NCI-H2081 (cell line): ENCODE data around the gene PROK1.
A peak's percentile ranks its signal among the peaks of the same experiment; 100 is the strongest.

ENCODE experiments used
- DNase-seq, 2 experiments: peaks; one replicate each; lab custom pipeline; 2025; lab: John Stamatoyannopoulos, UW

Gene PROK1

DNA sequence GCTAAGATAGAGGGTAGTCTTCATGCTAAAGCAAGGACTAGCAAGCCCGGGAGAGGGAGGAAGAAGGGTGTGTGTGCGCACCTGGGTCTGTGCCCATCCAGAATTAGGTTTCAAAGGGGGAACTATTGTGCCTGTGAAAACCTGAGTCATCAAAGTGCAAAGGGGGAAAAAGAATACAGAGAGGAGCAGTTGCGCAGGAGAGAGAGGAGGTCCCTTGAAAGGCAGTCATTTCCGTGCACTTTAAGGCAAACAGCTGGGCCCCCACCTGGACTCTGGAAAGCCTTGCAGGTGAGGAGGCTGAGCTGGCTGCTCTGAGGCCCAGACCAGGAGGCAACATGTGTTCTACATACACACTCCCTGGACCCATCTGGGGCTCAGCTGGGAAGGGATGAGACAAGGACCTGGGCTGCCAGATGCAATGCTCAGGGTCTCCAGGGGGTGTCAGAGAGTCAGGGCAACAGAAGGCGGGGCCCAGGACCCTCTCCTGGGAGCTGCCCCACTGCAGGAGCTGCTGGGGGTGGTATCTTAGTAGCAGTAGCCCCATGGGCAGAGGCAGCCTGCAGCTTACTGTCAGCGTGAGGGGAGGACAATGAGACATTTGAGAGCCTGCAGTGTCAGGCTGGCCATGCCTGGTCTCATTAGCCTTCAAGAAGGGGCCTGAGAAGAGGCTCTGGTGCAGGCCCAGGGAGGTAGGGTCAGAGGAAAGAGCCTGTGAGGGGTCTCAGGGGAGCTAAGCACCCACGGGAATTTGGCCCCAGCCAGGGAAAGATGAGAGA is 14.3 kb downstream of the PROK1 start:
- DNase-seq = no peak

DNA sequence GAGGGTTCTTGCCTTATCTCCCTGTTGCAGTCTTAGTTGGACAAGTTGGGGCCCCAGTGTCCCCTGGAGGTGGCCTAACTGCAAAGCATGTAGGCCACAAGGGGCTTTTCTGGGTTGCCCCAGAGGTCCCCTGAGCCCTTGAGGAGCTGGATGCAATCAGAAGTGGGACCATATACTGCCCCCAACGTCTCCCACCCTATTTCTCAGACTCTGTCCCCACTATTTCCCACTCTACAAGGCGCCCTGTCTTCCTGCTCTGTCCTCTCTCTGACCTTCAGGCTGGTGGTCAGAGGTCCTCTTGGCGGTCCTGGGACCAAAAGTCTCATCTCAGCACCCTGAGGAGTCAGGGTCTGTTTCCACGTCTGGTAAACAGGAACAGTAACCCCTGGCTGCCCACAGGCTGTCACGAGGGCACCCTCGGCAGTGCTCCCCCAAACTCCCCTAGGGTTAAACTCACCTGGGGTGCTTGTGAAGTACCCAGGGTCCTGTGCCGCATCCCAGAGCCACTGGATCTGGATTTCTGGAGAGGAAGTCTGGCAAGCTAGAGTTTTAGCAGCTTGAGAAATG is 14.9 kb downstream of the PROK1 start:
- DNase-seq = no peak

DNA sequence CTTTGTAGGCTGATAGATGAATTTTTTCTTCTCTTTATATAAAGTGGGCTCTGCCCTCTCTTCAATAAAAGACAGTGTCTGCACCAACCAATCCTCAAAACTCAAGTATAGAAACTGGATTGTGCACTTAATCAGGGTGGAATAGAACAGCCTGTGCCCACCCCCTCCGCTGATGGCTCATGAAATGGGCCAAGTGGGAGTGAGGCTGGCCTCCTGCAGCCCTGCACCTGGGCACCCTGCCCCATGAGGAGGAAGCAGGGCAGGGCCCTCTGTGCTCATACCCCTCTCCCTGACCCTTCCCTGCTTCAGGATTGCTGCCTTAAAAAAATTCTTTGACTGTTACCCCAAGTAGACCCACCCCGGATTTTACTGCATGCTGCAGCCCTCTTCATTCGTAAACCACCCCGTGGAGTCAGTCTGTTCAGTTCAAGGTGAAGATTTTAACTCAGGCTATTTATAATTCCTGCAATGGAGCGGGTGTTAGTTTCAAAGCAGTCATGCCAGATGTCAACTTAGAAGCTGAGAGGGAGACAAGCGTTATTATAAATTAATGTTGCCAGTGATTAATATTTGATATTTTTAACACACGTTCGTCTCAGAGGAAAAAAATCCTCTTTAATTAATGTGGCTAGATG is 15.8 kb downstream of the PROK1 start:
- DNase-seq = no peak

DNA sequence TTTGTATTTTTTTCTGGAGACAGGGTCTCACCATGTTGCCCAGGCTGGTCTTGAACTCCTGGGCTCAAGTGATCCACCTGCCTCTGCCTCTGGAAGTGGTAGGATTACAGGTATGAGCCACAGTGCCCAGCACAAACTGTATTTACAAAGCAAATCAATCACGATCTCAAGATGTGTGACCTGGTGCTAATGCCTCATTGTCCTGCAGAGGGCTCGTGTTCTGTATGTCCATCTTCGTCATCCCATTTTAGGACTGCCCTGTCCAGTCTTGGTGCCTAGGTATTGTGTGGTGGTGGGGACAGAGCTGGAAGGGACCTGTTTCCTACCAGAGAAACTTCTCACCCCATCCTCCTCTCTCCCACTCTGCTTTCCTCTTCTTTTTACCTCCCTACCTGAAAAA is 20.2 kb downstream of the PROK1 start:
- DNase-seq = no peak

DNA sequence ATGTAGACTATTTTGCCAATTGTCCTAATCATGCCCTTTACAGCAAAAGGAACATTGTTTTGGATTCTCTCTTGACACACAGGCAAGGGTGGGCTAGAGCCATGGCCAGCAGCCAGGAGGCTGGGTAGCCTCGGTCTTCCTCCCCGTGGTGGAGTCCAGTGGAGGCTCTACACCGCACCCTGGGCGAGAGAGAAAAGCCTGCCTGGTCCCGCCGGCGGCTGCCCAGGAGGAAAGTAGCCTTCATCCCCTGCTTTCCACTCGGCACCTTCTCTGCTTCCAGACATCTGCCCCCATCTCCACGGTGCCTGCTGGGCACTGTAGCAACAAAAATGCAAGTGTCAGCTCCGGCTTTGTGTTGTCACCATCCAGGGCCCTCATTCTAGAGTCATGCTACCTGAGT is 21.6 kb downstream of the PROK1 start:
- DNase-seq = no peak

DNA sequence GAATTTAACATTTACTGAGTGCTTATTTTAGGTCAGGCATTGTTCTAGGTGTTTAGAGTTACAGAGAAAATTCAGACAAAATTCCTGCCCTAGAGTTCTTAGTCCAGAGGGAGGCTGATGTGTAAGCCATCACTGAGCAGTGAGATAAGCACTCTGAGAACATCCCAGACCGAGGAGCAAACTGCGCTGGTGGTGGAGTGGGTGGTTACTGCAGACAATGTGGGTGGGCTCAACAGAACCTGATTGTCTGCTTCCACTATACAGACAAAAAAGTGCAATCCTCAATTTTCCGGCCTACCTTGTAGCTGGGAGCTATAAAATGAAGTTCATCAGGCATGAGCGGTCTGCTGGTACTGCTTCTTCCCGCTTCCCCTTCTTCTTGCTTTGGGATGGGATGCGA is 23.5 kb downstream of the PROK1 start:
- DNase-seq = no peak

DNA sequence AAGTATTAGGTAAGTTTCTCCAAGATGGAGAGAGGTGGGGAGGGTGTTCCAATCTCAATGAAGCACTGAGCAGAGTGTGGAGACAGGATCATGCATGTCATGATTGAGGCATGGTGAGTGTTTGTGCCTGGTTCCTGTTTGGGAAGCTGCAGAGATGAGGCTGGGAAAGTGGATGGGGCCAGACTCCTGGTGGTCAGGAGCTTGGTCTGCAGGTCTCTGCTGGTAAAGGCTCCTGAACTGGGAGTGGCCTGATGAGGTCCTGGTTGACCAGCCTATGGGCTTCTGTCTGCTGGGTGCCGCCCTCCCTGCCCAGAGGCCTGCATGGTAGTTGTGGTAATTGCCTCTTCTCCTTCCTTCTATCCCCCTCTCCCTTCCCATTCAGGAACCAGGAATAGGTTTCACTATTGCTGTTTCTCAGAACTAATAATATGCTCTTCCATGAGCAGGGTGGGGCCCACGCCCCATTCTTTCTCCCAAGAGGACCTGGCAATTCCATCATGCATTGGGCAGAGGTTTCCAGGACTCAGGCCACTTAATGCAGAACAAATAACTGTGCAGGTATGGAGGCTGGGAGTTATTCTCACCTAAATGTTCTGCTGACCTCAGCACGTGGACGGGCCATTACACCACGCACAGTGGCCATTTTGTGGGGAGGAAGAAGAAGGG is 24.5 kb downstream of the PROK1 start:
- DNase-seq = no peak

DNA sequence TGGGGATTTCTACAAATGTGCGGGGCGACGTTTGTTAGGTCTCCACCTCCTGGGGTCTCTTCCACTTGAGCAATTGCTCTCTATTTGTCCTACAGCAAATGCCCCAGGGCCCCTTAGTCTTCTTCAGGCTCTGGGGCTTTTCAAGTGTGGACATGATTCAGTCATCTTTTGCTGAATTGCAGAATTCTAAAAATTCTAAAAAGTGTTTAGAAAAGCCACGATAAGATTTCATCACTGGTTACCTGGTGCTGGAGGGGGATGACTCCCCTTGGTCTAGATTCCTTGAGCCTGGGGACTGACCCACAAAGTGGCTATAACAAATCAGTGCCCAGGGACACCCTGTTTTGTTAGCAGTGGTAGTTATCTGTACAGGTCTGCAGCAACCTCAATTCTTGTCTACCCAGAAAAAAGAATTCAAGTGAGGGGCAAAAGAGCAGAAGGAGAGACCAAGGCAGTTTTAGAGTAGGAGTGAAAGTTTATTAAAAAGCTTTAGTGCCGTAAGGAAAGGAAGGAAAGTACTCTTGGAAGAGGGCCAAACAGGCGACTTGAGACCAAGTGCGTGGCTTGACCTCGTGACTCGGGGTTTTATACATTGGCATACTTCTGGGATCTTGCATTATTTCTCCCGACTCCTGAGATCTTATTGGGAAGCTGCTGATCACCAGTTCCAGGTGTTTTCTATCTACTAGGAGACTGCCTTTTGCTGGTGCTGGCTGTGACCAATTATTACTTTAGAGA is 25.2 kb downstream of the PROK1 start:
- DNase-seq = no peak

DNA sequence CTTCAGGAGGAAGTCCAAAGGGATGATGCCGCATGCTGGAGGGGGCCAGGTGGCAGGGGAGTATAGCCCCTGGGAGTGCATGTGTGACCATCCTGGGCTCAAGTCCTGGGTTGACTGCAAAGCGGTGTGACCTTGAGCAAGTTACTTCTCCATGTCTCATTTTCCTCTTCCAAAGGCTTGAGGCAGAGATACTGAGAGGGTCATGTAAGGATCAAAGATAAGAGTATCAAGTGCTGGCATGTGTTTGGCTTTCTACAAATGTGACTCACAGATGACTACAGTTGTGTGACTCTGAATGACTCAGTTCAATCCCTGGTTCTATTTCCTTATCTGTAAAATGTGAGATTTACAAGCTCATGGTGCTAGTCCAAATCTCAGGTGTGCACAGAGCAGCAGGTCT is 26.1 kb downstream of the PROK1 start:
- no peak for DNase-seq

DNA sequence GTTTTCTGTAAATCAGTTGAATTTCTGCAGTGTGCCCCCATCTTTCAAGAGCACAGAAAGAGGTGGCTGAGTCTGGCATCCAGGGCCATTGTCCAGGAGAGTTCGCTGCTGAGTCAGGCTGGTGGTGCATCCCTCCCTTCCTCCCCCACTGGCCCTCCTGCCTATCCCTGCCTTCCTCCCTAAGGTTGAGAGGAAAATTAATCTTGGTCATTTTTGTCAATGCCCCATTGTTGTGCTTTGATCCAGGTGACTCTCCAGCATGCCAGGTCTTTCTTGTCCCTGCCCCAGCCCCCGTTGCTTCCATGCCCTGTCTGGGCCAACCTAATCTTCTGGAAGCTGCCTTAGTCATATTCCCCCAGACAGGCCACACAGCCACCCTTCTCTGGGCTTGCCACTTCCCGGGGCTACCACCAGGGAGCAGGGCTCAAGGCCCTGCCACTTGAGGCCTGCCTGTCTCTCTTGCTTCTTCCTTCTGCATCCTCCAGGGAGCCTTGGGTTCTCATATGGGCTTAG is 26.6 kb downstream of the PROK1 start:
- no peak for DNase-seq

DNA sequence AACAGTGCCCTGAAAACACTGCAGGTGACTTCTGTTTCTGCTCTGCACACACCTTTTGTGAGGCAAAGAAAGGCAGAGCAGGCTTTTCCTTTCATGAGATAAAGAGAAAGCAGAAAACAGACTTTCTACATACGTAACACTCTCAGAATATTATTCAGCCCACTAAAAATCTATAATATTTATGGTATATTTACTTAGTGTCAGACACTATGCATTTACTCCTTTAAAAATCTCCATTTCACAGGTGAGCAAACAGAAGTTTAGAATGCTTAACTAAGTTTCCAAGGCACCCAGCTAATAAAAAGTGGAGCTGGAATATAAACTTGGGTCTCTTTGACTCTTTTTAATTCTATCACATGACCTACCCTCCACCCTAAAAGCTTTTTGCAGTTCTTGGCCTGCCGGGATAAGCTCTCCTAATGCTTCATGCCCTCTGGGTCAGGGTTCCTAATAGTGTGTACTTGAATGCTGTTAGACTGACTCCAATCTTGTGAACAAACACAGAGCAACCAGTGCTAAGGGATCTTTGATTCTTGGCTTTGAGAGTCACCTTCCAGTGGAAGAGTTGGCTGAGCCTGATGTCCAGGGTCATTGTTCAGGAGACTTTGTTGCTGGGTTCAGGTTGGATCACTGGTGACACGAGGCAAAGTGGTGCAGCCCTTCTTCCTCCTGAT is 27.2 kb downstream of the PROK1 start:
- DNase-seq = no peak

DNA sequence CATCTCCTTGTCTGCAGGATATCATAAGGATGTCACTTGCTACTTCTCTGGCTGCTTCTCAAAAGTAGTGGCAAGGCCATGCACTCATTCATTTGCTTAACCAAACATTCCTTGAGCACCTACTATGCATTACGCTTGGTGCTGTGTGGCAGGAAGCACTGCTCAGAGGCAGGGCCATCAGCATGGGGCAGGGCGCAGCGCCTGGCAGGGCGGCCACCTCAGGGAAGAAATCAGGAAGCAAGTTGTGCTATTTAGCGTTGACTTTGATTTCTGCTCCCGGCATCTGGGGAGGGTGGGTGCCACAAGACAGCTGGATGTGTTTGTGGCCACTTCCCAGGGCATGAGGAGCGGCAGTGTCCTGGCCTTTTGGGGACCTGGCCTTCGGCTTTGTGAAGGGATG is 27.9 kb downstream of the PROK1 start:
- DNase-seq = no peak

DNA sequence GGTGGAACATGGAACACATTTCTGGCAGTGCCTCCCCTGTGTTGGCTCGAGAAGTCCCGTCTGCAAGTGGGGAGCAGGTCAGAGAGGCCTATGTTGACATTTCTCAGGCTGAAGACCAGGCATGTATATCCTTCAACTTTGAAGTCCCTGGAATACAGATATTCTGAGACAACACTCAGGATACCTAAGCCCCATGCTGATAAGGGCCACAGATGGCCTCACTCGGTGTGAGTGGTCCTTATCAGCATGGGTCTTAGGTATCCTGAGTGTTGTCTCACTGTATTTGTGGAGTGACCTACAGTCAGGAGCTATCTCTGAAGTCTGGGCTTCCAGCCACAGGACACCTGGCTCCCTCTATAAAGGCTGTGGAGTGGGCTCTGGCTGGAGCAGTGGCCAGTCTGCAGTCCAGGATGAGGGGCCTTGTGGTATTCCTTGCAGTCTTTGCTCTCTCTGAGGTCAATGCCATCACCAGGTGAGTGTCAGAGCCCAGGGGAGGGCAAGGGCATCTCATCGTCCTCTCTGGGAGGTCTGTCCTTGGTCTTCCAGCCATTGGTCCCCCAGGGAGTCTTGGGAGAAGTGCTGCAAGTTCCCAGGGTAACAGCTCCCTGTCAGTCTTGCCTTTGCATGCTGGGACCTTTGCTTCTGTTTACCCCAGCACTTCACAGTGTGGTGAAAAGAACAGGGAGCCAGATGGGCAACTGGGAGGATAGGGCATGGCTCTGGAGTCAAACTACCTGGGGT is 29.6 kb downstream of the PROK1 start:
- no peak for DNase-seq

DNA sequence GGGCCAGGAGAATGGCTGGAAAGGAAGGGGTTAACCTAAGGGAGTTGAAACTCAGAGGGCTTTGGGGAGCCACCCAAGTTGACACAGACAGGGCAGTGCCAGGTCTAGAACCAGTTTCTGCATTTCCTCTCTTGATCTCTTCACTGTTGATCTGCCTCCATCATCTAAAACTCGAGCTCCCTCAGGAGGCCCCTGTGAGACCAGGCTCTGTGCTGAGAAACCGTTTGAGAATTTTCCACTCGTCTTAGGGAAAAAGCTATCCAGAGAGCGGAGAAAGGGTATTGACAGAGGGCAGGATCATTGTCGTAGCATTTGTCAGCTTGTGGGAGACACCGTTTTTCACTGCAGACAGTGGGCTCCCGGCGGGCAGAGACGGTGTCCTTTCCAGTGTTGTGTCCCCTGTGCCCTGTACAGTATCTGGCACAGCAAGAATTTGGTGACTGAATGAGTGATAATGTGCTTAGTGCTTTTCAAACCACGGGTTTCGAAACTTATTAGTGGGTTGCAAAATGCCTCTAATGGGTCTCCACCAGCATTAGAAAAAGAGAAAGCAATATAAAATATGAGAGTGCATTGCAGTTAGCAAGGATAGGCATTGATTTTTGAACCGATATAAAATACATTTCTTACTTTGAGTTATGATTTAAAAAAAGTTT is 31.1 kb downstream of the PROK1 start:
- DNase-seq = no peak

DNA sequence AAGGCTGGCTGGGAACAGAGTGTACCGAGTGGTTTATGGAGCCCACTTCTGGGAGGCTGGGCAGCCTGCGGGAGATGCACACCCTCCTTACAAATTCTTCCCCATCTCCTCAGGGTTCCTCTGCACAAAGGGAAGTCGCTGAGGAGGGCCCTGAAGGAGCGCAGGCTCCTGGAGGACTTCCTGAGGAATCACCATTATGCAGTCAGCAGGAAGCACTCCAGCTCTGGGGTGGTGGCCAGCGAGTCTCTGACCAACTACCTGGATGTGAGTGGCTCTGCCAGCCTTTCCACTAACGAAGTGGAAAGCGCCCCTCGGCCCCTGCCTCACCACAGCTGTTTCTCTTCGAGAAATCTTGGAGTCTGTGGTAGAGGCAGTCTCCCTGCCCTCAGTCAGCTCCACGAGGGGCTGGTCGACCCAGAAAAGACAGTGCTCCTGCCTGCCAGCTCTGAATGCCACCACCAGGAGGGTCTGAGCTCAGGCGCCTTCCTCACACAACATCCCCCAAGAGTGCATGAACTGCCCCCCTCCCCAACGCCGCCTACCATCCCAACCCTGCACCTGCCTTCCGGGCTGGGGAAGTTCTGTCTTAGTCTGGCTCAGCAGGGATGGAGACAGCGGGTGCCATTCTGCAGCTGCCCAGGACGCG is 31.8 kb downstream of the PROK1 start:
- DNase-seq = peak in 1 of 2 experiments; percentile 39

DNA sequence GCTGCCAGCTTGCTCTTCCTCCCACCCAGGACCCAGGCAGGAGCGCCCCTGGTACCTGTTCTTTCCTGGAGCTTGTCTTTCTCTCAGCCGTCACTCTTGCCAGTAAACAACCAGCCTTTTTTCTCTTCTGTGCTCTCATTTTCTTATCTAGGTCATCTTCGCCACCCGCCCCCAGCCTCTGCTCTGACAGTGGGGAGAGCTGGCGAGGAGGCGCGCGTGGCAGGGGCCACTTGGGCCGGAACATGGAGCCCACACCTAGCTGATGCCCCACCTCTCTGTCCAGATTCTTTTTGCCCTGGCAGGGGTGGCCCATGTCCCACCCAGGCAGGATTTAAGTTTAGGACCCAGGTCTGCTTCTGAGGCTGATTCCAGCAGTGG is 32.3 kb downstream of the PROK1 start:
- no peak for DNase-seq

DNA sequence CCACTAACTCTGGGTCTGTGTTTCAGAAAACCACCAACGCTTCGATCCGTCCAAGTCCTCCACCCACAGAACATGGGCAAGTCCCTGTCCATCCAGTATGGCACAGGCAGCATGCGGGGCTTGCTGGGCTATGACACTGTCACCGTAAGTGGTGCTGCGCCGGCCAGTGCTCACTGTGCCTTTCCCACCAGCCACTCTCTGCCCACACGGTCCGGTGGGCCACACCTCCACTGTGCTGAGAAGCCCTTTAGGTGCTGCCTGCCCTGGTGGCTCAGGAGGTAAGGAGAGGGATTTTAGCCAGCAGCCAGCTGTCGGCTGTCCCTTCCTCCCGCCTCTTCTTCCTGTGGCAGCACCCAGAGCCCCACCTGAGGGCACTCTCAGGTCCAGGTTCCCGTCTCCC is 33.9 kb downstream of the PROK1 start:
- no peak for DNase-seq

DNA sequence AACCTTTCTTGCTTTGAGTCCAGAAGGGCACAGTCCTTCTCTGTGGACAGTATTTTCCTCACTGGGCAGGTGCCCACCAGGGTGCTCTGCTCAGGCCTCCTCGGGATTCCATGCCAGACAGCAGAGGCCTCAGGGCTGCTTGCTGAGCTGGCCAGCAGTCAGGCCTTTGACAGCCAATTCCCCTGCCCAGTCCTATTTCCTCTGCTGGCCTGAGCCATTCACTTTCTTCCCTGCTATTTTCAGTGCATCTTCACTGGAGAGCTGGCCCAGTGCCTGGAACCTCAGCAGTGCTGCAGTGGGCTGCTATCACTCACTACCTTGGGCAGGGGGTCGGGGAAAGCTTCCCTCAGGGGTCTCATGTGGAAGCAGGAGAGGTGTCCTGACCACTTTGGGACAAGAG is 34.8 kb downstream of the PROK1 start:
- no peak for DNase-seq

DNA sequence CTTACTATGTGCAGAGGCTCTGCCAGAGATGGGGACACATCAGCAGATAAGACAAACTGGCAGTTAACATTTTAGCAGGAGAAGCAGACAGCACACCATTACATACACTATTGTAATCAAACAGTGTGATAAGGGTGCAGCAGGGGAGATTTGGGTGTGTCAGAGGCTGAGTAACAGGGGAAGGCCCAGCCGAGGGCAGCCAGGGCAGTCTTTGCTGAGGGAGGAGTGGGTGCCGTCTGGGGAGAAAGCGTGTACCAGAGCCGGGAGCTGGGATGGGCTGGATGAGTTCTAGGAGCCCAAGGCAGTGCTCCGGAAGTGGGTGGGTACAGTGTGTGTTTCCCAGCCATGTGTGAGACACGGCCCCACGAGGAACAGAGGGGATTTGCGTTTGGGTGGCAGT is 36.8 kb downstream of the PROK1 start:
- no peak for DNase-seq

DNA sequence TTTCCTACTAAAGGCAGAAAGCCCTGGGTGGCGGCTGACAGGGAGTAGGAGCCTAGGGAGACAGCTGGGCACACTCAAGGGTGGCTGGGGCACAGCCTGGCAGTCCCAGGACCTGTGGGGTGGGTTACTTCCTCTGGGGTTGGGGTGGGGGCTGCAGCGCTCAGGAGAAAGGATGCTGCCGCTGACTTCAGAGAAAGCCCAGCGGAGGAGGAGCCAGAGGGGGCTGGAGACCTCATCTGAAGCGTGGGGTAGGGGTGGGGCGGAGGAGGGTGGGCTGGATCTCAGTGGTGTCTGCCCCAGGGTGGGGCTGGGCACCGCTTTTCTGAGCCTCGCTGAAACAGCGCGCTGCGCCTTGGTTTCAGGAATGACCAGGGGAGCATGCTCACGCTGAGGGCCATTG is 37.2 kb downstream of the PROK1 start:
- DNase-seq = no peak
